HG03354 (cell line): ENCODE data around the gene C2orf72.
"Not testable (repeated sequence)": the region's sequence is repeated elsewhere in the genome, so short reads cannot be mapped to it uniquely, and the experiment has no call there.

Experiments used
- ATAC-seq: cut with Tn5 transposase; IDR thresholded peaks from one replicate; pipeline ENCODE4 v1.9.1; 2021; ENCODE audit warnings: mild to moderate bottlenecking; ENCODE audit not compliant: unreplicated experiment, poor library complexity, severe bottlenecking

C2orf72 gene

DNA sequence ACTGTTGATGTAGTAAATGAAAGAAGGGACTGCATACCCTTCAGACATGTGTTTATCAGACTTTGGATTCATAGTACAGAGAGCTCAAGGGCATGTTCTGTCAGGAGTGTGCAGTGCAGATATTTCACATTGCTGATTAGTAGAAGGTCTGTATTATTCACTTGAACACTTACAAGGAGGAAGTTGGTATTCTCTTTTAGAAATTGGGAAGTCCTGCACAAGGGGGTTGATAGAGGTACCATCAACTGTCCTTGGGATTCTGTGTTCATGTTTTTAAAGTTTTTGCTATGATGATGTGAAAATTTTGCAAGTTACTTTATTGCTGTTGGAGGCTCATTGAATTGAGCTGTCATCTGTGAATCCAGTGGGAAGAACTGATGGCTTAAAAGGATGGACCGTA is 26.0 kb downstream of the C2orf72 start:
- no peak for ATAC-seq

DNA sequence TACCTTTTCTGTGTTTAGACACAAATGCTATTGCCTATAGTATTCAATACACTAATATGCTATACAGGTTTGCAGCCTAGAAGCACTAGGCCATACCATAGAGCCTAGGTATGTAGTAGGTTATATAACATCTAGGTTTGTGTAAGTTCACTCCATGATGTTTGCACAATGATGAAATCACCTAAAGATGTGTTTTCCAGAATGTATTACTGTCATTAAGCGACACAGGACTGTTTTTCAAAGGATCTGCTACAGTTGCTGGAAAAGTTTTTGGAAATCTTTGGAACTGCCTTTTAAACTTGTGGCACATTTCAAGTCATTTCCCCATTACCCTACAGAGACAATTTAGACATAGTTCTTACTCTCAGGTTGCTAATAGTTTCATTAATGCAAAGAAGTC is 28.6 kb downstream of the C2orf72 start:
- ATAC-seq = no peak

DNA sequence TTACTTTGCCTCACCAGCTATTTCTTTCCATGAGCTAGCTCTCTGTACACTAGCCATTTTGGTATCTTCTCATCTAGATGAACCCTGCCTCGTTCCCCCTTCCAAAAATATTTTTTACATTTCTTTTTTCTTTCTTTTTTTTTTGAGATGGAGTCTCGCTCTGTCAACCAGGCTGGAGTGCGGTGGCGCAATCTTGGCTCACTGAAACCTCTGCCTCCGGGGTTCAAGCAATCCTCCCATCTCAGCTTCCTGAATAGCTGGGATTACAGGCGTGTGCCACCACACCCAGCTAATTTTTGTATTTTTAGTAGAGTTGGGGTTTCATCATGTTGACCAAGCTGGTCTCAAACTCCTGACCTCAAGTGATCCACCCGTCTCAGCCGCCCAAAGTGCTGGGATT is 30.2 kb downstream of the C2orf72 start:
- not testable (repeated sequence) for ATAC-seq

DNA sequence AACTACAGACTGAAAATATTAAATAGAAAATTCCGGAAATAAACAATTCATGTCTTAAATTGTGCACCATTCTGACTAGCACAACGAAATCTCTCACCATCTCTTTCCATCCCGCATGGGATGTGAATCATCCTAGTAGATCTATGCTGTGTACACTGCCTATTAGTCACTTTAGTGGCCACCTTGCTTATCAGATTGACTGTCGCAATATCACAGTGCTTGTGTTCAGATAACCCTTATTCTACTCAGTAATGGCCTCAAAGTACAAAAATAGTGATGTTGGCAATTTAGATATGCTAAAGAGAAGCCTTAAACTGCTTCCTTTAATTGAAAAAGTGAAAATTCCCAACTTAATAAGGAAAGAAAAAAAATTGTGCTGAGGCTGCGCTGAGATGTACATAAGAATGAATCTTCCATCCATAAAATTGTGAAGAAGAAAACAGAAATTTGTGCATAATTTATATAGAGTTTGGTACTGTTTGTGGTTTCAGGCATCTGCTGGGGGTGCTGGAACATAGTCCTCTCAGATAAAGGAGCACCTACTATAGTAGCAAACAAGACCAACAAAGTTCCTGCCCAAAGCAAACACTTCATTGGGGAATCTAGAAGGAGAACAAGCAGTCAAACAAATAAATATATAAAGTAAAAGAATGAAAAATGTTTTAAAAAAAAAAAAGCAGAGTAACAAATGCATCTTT is 31.4 kb downstream of the C2orf72 start:
- no peak for ATAC-seq

DNA sequence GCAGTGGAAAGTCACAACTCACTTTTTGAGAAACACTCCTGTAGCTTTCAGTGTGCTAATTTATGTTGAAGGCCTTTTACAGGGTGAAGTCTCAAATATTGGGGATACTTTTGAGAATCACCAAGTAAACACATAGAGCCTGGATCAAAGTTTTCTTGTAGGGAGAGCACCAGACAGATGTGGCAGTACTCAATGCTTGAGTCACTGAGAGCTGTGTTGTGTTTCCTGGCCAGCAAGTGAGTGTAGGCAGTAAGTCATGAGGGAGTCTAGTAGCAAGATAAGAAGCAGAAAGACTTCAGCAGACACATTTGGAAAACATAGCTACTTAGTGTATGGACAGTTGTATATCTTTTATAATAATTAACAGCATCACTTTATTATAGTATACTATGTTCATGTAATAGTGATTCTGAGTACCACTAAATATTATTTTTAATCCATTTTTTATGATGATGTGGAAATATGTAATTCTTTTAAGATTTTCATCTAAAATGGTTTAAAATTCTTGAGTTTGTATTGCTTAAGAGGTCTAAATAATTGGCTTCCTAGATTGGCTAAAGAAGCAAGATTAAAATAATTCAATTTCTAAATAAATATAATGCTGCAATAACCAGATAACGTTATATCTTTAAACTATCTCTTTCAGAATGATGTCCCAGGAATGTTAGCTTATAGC is 32.2 kb downstream of the C2orf72 start:
- ATAC-seq = no peak

DNA sequence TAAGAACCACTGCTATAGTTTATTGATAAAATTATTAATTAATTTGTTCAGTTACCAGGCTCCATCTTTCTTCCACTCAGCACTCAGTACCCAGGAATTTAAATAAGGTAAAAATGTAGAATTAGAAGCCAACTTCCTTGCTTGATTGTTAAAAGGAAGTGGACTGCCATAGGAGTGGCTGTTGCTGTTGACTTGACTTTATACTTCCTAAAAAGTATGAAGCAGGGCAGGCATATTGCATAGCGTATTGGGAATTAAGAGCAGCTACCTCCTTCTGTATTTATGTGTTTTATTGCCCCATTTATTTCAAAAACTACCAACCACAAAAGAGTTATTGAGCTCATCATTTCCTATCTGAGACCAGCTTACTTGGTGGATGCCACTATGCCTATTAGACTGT is 47.2 kb downstream of the C2orf72 start:
- ATAC-seq = no peak

DNA sequence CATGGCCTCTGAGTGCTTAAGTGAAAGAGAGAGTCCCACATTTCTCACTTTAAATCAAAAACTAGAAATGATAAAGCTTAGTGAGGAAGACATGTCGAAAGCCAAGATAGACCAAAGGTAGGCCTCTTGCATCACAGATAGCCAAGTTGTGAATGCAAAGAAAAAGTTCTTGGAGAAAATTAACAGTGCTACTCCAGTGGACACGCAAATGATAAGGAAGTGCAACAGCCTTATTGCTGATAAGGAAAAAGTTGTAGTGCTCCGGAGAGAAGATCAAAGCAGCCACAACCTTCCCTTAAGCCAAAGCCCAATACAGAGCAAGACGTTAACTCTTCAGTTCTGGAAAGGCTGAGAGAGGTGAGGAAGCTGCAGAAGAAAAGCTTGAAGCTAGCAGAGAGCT is 51.4 kb downstream of the C2orf72 start:
- no peak for ATAC-seq

DNA sequence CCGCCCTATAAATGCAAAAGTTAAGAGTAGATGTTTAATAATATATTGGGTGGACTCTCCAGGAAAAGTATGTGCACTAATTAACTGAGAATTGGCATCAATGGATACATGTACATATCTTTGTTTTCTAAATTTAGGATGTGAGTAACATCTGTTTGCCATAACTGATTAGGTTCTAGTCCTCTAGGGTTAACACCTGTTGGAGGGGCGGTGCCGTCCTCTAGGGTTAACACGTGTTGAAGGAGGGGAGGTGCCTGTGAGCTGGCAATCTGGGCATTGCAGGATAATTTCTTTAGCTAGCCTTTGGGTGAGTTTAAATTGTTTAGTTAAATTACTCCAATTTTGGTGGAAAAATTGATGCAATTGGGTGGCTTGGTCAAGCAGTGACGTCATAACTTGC is 56.6 kb downstream of the C2orf72 start:
- no peak for ATAC-seq

DNA sequence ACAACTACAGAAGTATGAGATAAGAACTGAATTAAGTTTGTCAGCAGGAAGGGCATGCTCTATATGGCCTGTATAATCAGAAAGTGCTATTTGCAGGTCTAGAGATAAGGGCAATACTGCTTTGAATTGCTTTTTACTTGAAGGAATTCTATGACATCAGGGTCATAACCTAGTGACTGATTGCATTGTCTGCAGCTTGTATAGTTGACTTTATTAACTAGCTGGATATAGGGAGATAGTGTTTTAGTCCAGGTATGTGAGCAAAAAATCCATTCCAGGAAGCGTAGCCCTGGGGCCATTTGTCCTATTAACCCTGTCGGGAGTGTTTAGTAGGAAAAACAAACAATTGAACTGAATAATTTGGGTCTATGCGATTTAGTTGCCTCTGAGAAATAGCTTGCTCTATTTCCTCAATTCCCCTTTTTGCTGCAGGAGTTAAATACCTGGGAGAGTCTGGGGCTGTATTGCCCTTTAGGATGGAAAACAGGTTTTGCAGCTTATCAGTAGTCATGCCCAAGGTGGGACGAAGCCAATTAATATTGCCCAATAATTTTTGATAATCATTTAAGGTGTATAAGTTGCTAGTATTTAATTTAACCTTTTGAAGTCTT is 57.5 kb downstream of the C2orf72 start:
- ATAC-seq = no peak
